GM12874 (cell line): ENCODE results near the gene ERN2.

Source experiments
- CTCF ChIP-seq: IDR thresholded peaks from 2 replicates; pipeline ENCODE4 v1.5.1; 2011; ENCODE audit warnings: low read depth, mild to moderate bottlenecking, control low read depth, low read length, moderate library complexity; ENCODE audit not compliant: insufficient read depth

Gene ERN2

GRCh38 chr16:23712976-23713375 lies at the start of gene ERN2:
TSS of gene ERN2 (minus strand) at chr16:23713222. CDS start at chr16:23713187, 35 bp downstream.
- no peak for TF ChIP-seq CTCF

GRCh38 chr16:23757937-23758619 lies 45.1 kb upstream of the ERN2 start:
- TF ChIP-seq CTCF, result no peak

GRCh38 chr16:23757116-23757515 lies 44.1 kb upstream of the ERN2 start:
- TF ChIP-seq CTCF, result no peak

GRCh38 chr16:23755484-23755809 lies 42.4 kb upstream of the ERN2 start:
- TF ChIP-seq CTCF, result no peak

- no peak for TF ChIP-seq CTCF
These were observed 41.8 kb upstream of the ERN2 start, which contains the start of gene CHP2 for GRCh38 chr16:23754594-23755483. TSS of gene CHP2 (plus strand) at chr16:23755026. CDS start at chr16:23755050, 24 bp downstream.

- TF ChIP-seq CTCF, result no peak
These were observed 41.0 kb upstream of the ERN2 start for GRCh38 chr16:23753908-23754593.

- TF ChIP-seq CTCF, result no peak
These were observed 35.6 kb upstream of the ERN2 start for GRCh38 chr16:23748630-23749029.
